Uterus (tissue), 2 donors: ENCODE results near the gene COX5A.

Source experiments
- CTCF ChIP-seq, 4 experiments: fragments of 200-600 bp in 2 of 4; fragments of 450-650 bp in 2 of 4; sonication (generic) in 2 of 4; IDR thresholded peaks; one replicate each; pipeline ENCODE4 v1.5.1; 2016 to 2019; ENCODE audit warnings: antibody characterized with exemption in 4 of 4, mild to moderate bottlenecking in 2 of 4, moderate library complexity in 1 of 4
- POLR2A ChIP-seq, 2 donors: fragments of 450-650 bp; IDR thresholded peaks; one replicate each; pipeline ENCODE4 v1.6.1; 2016; ENCODE audit warnings: antibody characterized with exemption in 2 of 2, mild to moderate bottlenecking in 1 of 2, moderate library complexity in 1 of 2

- no peak for TF ChIP-seq CTCF (IDR thresholded peaks at IDR 0.05)
- no peak for TF ChIP-seq POLR2A (IDR thresholded peaks at IDR 0.05)
Measured at GRCh38 chr15:74903676-74904075, 34.2 kb downstream of the COX5A start.
